Hepatic stellate cell (primary cell): ENCODE measurements around the gene MGAT4C.

Experiments used
- DNase-seq: peaks from one replicate; pipeline ENCODE4 v3.0.0; 2011; ENCODE audit warnings: low spot score

The MGAT4C gene

DNA sequence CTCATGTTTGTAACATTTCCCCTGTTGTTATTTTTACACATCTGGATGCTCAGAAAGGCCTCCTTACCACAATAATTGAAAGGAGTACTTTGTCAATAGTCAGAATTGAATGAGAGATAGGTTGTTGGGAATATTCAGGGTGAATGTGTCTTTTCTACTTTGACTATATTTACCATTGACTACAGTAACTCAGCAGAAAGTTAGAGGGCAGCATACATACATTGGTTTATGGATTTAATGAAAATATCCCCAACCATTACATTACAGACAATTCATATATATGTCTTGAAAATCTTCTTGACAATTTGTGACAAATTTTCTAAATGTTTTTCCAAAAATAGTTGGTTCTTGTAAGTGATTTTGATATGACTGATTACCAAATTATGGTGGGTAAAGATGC lies 284.4 kb downstream of the MGAT4C start:
- DNase-seq: no peak

GRCh38 chr12:85968606-85969005 lies 287.6 kb downstream of the MGAT4C start:
- no peak for DNase-seq

- no peak for DNase-seq
Observed at GRCh38 chr12:85963326-85963725, 292.9 kb downstream of the MGAT4C start.

DNA sequence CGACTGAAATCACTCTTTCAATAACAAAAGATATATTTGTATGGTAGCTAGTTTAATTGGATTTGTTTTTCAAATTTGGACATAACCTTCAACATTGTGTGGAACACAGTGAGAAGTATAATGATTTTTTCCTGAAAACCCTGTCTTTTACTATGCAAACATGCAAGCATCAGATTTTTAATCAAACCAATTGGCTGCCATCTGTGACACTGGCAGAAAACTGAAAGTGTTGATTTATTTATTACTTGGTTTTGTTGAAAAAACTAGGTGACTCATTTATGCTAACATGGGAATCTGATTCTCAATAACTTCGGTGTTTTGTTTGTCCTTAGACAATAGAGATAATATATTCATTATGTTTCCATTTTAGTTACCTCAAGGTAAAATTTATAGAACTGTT lies 300.1 kb downstream of the MGAT4C start:
- DNase-seq: no peak

GRCh38 chr12:85955127-85955526 lies 301.1 kb downstream of the MGAT4C start:
- no peak for DNase-seq

DNA sequence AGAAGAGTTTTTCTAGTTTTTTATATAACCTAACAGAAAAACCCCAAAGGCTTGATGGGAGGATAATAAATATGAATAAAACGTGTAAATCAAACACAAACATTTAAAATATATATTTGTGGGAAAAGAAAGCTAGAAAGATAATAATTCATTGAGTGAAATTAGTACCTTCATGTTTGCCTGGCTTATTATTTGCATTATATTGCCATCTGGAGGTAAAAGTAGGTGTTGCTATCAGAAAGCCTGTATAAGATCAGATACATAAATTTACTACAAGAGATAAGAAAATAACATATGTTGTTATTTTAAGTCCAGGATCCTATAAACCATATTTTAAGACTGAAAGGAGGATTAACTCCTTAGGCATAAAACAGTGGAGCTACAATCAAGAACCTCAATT lies 304.4 kb downstream of the MGAT4C start:
- no peak for DNase-seq

DNA sequence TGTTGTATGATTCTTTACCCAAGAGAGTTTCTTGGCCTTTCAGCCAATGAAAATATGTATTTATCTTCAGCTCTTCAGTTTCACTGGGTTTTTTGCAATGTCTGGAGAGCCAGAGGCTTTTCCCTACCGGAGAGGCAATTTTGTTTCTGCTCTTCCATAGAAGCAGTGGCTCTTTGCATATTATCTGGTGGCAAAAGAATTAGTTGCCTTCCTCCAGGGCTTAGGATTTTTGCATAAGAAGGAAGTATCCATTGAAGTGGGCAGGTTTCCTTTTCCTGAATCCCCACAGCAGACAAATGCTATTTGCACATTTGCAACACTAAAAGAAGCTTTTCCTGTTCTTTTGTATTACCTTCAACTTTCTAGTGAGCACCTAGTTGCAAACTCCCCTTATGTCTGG lies 306.9 kb downstream of the MGAT4C start:
- no peak for DNase-seq

DNA sequence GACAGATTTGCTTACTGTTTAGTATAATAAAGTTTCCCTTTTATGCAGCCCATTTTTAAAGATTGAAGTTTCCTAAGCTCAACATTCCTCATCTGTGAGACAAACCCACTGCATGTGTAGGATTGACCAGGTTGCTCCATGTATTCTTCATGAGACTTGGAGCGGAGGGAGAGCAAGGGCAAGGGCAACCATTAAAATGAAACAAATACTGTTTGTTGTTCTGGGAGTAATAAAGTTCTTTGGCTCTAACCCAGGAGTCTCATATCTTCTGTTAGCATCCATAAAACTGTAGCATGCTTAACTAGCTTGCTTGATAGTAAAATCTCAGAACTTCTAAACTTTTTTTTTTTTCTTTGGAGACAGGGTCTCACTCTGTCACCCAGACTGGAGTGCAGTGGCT lies 307.9 kb downstream of the MGAT4C start:
- DNase-seq: no peak

DNA sequence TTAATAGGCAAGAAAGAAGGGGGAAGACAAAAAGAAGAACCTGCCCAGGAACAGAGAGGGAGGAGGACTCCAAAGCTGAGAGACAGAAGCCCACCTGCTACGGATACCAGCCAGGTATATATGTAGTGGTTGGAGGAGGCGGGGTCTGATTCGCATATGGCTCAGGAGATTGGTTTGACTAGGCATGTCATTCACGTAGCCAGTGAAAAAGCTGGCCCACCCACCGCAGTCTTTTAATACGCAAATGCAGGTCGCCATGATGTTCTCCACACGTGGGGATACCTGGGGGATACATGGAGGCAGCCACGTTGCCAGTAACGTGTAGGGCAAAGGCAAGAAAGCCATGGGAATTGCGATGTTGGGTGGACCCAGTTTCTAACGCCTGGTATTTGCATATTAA lies 308.9 kb downstream of the MGAT4C start:
- DNase-seq: no peak

DNA sequence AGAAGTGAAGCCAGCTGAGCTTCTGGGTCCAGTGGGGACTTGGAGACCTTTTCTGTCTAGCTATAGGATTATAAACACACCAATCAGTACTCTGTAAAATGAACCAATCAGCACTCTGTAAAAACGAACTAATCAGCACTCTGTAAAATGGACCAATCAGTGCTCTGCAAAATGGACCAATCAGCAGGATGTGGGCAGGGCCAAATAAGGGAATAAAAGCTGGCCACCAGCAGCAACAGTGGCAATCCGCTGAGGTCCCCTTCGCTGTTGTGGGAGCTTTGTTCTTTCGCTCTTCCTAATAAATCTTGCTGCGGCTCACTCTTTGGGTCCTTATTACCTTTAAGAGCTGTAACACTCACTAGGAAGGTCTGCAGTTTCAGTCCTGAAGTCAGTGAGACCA lies 309.8 kb downstream of the MGAT4C start:
- no peak for DNase-seq

DNA sequence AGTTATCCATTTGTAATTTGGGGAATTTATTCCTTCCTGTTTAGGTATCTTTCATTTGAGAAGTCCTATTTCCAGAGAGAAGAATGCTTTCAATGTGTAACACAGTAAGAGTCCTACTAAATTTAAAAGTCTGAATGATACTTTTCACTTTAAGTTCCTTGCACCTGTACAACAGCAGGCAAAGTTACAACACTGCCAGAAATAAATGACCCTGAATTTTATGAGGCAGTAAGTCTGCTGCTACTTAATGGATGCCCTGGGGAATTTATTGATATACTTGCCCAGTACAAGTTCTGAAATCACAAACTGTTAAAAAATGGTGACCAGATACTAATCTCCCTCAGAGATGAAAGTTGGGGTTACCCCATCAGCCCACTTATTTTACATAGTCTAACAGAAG lies 329.0 kb downstream of the MGAT4C start:
- no peak for DNase-seq

- DNase-seq: no peak
Observed at GRCh38 chr12:85923767-85924331, 332.3 kb downstream of the MGAT4C start.

GRCh38 chr12:85920324-85920947 lies 335.8 kb downstream of the MGAT4C start:
- DNase-seq: no peak
